Right kidney (tissue), 9 donors: Measurements from ENCODE around the gene CD37.
A peak's percentile ranks its signal among the peaks of the same experiment; 100 is the strongest.
"Not testable (repeated sequence)": the region's sequence is repeated elsewhere in the genome, so short reads cannot be mapped to it uniquely, and the experiment has no call there.

Experiments used
- DNase-seq: peaks from one replicate; pipeline ENCODE4 v3.0.0-alpha.2; 2016
- long read RNA-seq, 8 donors: transcript quantifications; one replicate each; lab custom pipeline, GENCODE V29; 2026

CD37 gene, protein sequence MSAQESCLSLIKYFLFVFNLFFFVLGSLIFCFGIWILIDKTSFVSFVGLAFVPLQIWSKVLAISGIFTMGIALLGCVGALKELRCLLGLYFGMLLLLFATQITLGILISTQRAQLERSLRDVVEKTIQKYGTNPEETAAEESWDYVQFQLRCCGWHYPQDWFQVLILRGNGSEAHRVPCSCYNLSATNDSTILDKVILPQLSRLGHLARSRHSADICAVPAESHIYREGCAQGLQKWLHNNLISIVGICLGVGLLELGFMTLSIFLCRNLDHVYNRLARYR
- long read RNA-seq, donor 1, partial matches to known transcripts = 117 of 118 reads
- long read RNA-seq, donor 1, other reads (novel, unspliced or antisense) = 0 of 118 reads
- long read RNA-seq, donor 2, partial matches to known transcripts = 0 of 2 reads
- long read RNA-seq, donor 2, other reads (novel, unspliced or antisense) = 0 of 2 reads
- long read RNA-seq, donor 3, partial matches to known transcripts = 22 of 30 reads
- long read RNA-seq, donor 3, other reads (novel, unspliced or antisense) = 7 of 30 reads
- long read RNA-seq, donor 4, partial matches to known transcripts = 0 of 1 reads
- long read RNA-seq, donor 4, other reads (novel, unspliced or antisense) = 0 of 1 reads
- long read RNA-seq, donor 5, partial matches to known transcripts = 0 of 1 reads
- long read RNA-seq, donor 5, other reads (novel, unspliced or antisense) = 0 of 1 reads
- long read RNA-seq, donor 6, partial matches to known transcripts = 43 of 50 reads
- long read RNA-seq, donor 6, other reads (novel, unspliced or antisense) = 6 of 50 reads
- long read RNA-seq, donor 7, partial matches to known transcripts = 0 of 1 reads
- long read RNA-seq, donor 7, other reads (novel, unspliced or antisense) = 0 of 1 reads
- long read RNA-seq, donor 8, partial matches to known transcripts = 0 of 2 reads
- long read RNA-seq, donor 8, other reads (novel, unspliced or antisense) = 0 of 2 reads

- DNase-seq = no peak
Observed at GRCh38 chr19:49335071-49335783, at the start of gene CD37. Gene CD37, plus strand, starts transcription at chr19:49335406. Its CDS starts 135 bp downstream, at chr19:49335541.

DNA sequence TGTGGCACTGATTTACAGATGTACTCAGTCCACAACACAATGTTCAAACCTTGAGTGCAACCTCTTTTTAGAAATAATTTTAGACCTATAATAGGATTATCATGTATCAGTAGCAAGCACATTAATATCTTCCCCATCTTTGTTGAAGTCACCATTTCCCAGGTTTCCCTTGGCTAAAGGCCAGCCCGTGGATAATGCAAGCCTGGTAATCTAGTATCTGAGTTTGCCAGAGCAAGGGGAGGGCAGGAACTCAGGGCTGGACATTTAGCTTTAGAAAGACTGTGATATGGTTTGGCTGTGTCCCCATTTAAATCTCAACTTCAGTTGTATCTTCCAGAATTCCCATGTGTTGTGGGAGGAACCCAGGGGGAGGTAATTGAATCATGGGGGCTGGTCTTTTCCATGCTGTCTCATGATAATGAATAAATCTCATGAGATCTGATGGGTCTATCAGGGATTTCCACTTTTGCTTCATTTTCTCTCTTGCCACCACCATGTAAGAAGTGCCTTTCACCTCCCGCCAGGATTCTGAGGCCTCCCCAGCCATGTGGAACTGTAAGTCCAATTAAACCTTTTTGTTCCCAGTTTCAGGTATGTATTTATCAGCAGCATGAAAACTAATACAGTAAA is 48.0 kb upstream of the CD37 start:
- DNase-seq = no peak

DNA sequence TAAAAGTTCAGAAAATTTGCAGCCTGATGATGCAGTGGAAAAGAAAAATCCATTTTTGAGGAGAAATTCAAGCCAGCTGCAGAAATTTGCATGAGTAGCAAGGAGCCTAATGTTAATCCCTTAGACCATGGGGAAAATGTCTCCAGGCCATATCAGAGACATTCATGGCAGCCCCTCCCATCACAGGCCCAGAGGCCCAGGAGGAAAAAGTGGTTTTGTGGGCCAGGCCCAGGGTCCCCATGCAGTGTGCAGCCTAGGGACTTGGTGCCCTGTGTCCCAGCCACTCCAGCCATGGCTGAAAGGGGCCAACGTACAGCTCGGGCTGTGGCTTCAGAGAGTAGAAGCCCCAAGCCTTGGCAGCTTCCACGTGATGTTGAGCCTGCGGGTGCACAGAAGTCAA is 47.0 kb upstream of the CD37 start:
- not testable (repeated sequence) for DNase-seq

DNA sequence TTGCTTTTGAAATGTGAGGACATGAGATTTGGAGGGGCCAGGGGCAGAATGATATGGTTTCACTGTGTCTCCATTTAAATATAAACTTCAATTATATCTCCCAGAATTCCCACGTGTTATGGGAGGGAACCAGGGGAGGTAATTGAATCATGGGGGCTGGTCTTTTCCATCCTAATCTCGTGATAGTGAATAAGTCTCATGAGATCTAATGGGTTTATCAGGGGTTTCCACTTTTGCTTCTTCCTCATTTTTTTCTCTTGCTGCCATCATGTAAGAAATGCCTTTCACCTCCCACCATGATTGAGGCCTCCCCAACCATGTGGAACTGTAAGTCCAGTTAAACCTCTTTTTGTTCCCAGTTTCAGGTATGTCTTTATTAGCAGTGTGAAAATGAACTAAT is 45.9 kb upstream of the CD37 start:
- DNase-seq = not testable (repeated sequence)

GRCh38 chr19:49290517-49290916 is 44.7 kb upstream of the CD37 start:
- DNase-seq = no peak

DNA sequence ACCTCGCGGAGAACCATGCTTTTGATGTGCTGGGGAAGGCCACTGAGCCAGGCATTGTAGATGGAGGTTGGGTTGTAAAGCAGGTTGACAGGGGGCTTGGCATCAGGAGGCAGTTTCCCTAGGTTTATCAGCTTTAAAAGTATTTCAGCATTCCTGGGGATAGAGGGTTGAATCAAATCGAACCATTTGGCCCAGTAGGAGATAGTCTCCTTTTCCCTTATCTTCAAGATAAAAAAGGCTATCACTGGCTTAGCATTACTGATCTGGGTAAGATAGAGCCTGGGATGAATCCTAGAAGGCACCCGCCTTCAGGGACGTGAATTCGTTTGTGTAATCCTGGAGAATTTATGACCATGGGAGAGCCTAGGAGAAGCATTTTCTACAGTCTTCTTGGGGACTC is 40.8 kb upstream of the CD37 start:
- DNase-seq = no peak

- no peak for DNase-seq
Observed at GRCh38 chr19:49295208-49295880, 39.9 kb upstream of the CD37 start.

GRCh38 chr19:49297403-49297802 is 37.8 kb upstream of the CD37 start:
- DNase-seq = no peak

DNA sequence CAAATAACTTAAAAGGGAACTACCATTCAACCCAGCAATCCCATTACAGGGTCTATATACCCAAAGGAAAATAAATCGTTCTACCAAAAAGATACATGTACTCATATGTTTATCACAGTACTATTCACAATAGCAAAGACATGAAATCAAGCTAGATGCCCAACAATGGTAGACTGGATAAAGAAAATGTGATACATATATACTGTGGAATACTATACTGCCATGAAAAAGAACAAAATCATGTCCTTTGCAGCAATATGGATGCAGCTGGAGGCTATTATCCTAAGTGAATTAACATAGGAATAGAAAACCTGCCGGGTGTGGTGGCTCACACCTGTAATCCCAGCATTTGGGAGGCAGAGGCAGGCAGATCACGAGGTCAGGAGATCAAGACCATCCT is 36.6 kb upstream of the CD37 start:
- DNase-seq = not testable (repeated sequence)

GRCh38 chr19:49301165-49301865 is 33.9 kb upstream of the CD37 start:
- peak; percentile 44 for DNase-seq

GRCh38 chr19:49301866-49302252 is 33.3 kb upstream of the CD37 start:
- DNase-seq = no peak

DNA sequence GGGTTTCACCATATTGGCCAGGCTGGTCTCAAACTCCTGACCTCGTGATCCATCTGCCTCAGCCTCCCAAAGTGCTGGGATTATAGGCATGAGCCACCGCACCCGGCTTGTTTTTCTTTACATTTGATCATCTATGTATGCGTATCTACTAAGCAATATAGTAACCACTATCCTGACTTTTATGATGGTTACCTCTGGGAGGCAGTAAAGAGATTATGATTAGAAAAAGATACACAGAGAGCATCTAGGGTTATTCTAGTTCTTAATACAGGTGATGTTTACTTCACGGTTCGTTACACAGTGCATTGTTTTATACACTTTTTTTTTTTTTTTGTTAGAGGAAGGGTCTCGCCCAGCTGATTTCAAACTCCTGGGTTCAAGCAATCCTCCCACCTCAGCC is 28.5 kb upstream of the CD37 start:
- DNase-seq = not testable (repeated sequence)

- no peak for DNase-seq
Observed at GRCh38 chr19:49309087-49309486, 26.1 kb upstream of the CD37 start.

DNA sequence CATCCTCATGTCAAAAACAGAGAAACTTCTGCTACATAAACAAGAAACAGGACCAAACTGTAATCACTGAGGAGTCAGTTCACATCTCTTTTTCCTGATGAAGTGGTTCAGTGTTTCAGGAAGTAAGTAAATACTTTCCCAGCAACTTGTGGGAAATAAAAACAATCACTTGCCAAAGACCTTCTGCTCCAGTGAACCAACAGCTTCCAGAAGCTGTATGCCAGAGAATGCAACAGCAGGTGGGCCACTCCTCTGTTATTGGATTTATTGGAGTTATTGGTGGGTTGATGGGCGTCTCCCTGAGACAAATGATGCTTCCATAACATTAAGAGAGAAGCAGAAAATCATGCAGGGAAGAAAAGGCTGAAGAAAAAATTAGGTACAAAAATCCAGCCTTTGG is 20.1 kb upstream of the CD37 start:
- no peak for DNase-seq

DNA sequence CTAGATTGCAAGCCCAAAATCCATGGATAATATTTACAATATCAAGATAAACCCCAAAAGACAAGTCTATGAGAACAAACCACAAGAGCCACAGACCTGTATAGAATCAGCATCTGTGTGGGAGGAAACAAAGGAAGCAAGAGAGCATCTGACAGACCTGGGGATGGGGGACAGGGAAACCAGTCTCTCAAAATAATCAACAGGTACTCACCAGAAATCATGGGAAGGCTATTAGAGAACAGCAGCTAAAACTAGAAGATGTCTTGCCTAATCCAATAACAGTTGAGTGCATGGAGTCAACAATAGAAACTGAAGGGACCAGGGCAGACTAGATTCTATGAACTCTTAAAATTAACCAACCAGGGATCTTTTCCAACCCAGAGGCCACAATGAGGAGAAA is 18.9 kb upstream of the CD37 start:
- DNase-seq = no peak

GRCh38 chr19:49318296-49318695 is 16.9 kb upstream of the CD37 start:
- DNase-seq = no peak

DNA sequence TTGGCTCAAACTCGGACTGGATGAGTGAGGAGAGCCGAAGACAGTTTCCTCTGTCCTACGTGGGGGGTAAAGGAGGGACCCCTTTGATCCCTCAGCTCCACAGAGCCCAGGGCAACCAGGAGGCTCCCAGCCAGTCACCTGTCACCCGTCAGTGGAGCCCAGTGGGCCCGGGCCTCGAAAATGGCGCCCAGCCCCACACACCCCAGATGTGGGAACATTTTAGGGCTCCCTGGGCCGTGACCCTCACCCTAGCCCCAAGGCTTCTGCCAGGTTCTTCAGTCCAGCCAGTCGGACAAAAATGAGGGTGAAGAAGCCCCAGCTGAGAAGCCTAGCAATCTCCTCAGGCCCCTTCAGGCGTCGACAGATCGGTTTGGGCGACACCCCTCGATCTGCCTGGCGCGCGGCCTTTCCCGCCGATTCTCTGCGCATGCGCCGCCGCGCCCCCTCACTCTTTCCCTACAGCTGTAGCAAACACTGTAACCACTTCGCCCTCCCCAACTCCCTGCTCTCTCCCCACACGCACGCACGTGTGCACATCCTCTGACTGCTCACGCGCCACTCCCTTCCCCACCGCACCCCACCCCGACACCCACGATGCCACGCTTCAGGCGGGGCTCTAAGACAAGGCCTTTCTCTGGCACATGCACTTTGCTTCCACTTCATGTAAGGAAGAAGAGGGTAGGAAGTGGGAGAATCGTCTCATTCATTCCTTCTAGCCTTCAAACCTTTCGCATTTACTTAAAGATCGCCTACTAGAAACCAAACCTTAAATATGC is 10.2 kb upstream of the CD37 start, which contains the start of gene SLC6A16:
Gene SLC6A16, minus strand, starts transcription at position 391 of the 776 bp plus-strand sequence. CDS start 13,844 bp downstream, outside the sequence.
- DNase-seq = no peak

GRCh38 chr19:49325756-49326155 is 9.4 kb upstream of the CD37 start:
- DNase-seq = not testable (repeated sequence)

GRCh38 chr19:49326165-49326704 is 9.0 kb upstream of the CD37 start:
- no peak for DNase-seq
